Stimulated activated CD4-positive, alpha-beta T cell treated with anti-CD3 and anti-CD28 coated beads, Interleukin-12 subunit alpha, Interleukin-12 subunit beta, amount 100 ng/mL, for 48 hours (primary cell): Measurements from ENCODE around the gene TAS2R1.
"Not testable (repeated sequence)": the region's sequence is repeated elsewhere in the genome, so short reads cannot be mapped to it uniquely, and the experiment has no call there.

Source experiments
- DNase-seq, 3 donors: peaks; one replicate each; pipeline ENCODE4 v3.0.0-alpha.2; 2020; ENCODE audit warnings: low read depth in 2 of 3, low spot score in 1 of 3

Gene TAS2R1

DNA sequence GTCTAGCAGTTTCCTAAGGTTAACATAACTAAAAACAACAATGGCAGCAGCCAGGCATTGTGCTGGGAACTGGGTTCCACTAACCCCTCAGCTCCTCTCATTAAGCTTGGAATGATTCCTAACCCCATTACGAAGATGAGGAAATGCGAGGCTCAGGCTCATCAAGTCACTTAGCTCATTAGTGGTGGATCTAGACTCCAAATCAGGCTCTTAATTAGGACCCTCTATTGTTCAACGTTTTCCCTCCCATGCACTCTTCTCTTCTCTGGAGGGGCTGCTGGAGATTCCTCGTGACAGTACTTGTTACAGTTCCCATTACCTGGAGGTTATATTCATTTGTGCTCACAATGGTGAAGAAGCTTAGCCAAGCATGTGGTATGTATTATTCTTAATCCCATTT lies 6.5 kb downstream of the TAS2R1 start:
- no peak for DNase-seq

DNA sequence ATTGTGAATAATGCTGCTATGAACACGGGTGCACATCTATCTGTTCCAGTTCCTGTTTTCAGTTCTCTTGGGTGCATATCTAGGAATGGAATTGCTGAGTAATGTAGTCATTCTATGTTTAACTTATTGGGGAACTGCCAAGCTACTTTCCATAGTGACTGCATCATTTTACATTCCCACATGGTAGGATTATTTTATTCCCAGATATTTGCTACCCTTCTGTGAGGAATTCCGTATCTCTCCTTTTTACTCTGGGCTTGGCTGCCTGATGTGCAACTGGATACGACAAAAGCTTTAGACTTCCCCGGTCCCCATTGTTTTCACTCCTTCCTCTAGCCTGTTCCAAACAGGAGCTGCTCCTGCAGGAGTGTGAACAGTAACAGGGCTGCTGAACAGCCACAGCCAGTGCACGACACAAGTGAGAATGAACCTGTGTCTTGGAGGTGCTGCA lies 7.2 kb downstream of the TAS2R1 start:
- no peak for DNase-seq

DNA sequence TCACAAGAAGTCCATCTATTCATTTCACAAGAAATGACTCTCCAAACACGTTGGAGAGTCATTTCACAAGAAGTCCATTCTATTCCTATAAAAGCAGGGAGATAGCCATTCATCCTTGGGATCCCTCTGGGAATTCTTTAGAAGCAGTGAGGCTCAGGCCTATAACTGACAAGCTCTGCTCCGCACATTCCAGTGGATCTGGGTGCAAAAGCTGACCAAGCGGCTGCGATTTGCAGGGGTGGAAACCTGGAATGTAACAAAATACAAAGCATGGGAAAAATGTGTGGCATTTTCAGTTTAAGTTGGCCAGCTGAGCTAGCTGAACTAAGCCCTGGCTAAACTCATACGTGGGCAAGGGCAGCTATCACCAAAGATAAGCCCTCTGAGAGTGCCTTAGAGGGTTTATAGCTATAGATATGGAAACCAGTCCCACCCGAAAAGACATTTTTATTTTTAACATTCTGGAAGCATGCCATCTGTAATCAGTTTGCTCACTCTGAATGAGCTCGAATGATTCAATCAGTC lies 8.7 kb downstream of the TAS2R1 start:
- no peak for DNase-seq

DNA sequence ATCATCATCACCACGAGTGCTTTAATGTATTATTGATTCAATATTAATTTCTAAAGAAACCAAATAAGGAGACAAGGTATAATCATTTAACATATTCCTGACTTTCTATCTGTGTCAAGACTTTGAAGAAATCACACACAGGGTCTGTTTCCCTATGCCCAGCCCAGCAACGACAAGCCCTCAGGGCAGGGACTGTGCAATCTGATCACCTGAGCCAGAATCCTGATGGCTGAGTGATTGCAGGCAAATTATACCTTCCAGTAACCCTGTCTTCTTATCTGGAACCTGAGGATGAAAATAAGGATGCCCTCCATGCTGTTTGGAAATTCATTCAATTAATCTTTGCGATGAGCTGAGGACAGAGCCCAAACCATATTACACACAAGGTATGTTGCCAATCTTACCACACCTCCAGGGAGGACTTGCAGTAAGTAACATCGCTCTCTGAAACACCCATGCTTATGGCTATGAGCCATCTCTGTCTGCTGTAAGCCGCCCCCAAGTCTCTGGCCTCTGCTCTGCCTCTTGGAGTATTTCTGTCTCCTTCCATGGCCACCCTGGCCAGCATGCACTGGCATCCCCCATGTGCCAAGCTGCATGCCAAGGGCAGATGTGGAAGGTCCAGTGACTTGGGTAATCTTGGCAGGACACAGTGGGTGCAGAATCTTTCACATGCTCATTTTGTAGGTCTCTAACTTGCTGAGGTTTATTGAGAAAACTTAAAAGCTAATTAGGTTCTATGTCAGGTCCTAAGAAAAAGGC lies 10.6 kb downstream of the TAS2R1 start:
- DNase-seq, result no peak

DNA sequence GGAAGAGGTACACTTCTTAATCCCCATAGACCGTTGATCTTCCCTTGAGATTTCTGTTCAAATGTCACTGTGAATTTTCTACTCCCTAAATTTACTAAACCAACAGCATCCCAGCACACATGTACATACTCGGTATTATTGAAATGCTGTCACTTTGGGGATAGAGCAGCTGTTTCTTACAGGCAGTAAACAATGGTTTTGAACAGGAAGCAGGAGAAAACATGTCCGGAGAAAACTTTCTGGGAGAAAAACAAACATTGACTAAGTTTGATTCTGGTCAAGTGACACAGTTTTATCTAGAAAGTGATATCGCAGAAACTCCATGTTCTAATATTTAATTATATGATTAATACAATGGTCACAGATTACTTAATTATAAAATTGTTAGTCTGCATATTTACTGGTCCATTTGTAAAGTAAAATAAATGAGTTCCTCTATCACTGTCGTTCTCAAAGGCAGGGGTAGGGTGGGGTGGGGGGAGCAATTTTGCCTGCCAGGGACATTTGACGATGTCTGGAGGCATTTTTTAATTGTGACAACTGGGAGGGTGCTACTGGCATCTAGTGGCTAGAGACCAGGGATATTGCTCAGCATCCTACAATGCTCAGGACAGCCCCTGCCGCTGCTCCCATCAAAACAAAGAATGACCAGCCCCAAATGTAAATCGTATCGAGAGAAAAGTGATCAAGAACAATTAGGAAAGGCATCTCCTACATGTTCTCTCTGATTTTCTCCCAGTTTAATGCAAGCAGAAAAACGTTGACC lies 12.2 kb downstream of the TAS2R1 start:
- DNase-seq, result no peak

DNA sequence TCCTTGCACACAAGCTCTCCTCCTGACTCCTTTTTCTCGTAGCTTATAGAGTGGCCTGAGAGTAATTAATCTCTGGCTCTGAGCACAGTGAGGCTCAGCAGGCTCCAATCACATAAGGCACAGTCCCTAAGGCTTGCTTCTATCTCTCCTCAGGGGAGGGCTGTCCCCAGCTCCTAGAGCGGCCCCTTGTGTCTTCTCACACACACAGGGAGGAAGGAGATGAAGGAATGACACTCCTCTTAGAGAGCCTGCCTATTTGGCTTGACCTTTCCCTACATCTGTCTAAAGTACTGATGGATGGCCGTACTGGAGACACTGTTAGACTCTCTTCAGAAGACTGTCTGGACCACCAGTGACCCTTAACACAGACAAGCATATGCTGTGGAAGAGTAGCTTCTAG lies 12.9 kb downstream of the TAS2R1 start:
- no peak for DNase-seq

DNA sequence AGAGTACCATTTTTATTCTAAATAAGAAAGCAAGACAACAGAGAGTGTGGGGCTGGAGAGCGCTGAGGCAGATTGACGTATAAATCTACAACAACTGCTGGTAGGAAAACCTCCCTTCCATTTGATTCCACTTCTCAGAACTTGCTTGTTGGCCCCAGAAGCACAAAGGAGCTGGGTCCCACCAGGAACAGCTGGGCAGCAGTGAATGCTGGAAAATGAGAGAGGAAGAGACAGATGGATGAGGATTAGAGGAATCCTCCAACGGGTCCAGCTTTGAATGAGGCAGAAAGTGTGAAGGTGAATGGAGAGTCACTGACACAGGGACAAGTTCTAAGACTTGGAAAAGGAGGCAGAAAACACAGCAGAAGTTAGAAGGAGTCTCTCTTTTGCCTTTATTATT lies 14.8 kb downstream of the TAS2R1 start:
- no peak for DNase-seq

DNA sequence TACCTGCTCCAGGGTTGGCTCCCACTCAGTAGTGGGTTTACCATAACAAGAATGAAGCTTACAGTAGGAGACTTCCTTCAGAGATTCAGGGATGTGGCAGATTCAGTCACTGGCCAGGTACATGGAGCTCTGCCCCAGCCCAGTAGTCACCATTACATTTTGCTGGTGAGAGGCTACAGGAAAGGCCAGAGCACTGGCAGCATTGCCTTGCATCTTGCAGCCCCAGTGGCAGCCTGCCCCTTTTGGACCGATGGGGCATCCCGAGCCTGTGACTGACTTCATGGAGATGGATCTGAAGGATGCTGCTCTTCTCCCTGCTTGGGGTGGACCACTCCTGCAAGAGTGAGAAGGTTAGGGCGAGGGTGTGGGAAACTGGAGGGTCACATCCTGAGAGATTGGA lies 16.8 kb downstream of the TAS2R1 start:
- DNase-seq, result no peak

DNA sequence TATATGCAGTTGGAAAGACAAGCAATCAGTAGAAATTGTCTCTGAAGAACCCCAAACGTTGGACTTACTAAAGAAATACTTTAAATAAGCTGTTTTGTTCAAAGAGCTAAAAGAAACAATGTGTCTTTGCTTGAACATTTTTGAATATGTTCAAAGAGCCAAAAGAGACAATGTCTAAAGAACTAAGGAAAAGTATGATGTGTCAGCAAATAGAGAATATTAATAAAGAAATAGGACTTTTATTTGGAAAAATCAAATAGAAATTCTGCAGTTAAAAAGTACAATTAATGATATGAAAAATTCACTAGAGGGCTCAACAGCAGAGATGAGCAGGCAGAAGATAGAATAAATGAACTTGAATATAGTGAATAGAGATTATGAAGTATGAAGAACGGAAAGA lies 19.2 kb downstream of the TAS2R1 start:
- no peak for DNase-seq

DNA sequence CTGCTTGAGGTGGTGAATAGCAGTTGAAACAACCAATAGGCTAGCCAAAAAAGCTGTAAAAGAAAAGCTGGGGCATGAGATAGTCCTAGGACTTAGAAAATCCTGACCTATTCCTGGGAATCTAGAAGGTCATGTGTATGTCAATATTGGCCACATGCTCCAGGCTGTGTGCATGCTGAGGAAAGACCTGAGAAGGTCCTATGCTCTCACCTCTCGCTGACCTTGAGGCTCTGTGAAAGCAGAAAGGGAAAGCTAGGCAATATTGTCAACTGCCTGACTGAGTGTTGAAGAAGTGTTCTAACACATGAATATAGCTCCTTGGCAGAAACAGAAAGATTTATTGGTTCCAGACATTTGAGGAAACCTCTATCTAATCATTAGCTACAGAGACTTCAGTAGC lies 19.8 kb downstream of the TAS2R1 start:
- no peak for DNase-seq

DNA sequence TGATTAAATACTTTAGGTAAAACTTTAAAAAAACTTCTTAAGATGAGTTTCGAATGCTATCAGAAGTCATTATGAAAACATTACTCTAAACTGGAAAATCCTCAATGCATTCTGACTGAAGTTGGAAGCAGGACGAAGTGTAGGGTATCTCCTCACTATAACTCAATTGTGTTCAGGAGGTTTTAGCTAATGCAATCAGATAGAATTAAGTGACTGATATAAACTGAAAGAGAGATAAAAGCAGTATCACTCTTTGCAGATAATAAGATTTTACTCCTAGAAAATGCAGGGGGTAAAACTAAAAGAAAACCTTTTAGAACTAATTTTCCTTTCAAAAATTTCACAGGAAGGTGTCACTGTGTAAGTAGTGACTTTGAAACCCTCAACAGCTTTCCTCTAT lies 22.1 kb downstream of the TAS2R1 start:
- no peak for DNase-seq

DNA sequence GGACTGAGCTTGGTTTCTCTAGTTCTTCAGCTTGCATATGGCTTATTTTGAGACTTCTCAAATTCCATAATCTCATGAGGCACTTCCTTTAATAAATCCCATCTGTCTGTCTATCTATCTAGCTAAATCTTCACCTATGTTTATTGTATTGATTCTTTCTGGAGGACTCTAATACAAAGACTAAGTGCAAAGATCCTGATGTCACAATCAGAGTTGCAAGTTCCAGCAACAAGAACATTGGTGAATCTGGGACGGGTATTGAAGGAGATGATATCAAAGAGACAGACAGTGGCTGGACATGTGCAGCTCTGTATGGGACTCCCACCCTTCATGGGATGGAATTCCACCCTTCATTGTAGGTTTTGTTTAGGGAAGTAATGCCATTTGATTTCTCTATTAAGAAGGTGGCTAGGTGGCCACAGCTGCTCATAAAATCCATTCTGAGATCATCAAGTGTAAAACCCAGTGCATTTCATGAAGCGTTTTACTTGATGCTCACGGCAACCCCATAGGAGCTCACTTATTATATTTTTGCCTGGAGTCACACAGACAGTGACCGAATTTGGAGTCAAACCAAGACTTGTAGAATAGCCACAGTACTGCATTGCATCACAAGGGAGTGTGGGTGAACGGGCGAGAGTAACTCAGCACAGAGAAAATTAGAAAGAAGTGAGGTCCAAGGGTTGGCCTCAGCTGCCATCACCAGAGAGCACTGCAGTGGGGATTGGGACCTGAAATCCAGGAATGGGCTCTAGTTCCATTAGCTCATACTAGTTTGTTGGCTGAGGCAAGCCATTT lies 24.9 kb downstream of the TAS2R1 start:
- DNase-seq, result no peak

DNA sequence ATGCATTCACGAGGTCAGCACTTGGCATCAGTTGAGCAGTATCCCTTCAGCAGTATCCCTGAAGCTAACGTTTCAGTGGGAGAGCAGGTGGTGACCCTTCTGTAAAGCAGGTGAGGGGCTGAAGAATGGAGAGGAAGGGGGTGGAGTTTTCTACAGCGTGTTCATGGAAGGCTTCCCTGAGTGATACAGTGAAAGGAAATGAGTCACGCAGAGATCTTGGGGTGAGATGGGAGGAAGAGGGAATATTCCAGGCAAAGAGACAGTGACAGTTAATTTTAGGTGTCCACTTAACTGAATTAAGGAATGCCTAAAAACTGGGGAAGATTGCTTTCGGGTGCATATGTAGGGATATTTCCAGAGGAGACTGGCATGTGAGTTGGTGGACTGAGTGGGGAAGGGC lies 25.7 kb downstream of the TAS2R1 start:
- no peak for DNase-seq

DNA sequence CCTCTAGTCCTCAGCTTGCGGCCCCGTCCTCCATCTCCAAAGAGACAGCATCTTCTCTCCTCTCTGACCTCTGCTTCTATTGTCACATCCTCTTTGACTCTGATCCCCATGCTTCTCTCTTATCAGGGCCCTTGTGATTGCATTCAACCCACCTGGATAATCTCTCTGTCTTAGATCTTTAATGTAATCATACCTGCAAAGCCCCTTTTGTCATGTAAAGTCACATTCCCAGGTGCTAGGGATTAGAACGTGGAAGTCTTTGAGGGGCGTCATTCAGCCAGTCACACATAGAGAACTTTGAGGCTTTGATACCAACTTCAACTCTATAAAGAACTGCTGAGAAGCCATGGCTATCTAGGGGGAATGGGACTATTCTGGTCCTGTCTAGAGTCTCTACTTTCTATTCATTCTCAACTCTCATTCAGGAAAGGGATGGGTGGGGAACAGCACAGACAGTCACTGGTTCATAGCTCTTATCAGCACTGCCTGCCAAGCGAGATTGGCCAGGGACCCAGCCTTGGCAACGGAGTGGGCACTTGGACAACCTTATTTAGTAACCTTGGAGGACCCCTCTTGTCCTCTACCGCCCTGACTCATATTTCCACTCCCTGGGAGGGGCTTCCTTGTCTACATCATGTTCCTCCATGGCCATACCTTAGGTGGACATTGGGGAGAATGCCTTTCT lies 29.0 kb downstream of the TAS2R1 start:
- DNase-seq, result no peak

DNA sequence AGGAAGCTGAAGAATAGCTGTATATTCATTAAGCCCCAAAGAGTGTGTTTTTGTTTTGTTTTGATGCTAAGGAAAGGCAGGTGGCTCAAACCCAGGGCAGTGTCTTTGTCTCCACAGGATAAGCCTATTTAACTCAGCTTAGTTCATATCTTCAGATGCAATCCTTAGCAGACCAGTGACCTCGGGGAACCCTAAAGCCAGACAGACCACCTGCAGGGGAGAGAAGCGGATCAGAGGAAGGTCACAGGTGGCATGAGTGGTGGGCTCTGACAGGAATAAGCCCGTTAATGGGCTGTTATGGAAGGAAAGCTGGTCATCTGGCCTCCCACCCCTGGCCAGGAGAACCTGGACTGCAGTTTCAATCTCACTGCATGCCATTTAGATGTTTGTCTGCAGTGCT lies 30.8 kb downstream of the TAS2R1 start:
- no peak for DNase-seq

DNA sequence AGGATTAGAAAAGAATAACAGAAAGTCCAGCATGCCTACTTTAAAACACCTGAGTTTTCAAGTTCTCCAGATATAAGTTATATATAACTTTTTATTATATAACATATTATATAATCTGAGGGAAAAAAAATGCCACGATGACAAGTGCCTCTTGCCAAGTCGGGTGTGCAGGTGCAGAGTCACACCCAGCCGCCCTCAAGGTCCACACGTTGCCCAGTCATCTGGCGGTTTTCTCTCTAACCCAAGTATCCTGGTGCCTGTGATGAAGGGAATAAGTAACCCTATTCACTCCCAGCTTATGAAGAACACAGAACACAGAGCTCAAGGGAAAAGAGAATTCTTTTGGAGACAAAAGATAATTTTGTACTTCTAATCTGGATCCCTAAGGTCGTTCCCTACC lies 31.8 kb downstream of the TAS2R1 start:
- DNase-seq, result not testable (repeated sequence)

DNA sequence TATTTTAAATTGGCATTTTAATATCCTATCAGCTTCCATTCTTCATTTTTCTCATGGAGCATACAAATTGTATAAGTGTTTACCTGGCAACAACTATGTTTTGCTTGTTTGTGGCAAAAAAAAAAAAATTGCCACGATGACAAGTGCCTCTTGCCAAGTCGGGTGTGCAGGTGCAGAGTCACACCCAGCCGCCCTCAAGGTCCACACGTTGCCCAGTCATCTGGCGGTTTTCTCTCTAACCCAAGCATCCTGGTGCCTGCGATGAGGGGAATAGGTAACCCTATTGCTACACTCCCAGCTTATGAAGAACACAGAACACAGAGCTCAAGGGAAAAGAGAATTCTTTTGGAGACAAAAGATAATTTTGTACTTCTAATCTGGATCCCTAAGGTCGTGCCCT lies 32.8 kb downstream of the TAS2R1 start:
- DNase-seq, result not testable (repeated sequence)

DNA sequence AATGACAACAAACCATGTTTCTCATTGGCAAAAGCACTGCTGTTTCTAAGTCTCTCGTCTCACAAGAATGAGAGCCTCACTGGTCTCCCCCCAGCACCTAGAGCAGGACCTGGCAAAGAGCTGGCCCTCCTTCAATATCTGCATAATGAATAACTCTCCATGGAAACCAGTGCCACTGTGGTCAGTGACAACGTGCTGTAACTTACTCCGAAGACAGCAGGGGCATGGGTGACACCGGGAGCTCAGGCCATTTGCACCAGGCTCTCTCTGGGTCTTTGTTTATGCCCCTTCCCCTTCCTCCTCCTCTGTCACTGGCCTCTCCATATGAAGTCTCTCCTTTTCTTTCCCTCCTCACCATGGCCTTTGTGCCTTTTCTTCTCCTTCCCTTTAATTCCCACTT lies 33.3 kb downstream of the TAS2R1 start:
- DNase-seq, result no peak

DNA sequence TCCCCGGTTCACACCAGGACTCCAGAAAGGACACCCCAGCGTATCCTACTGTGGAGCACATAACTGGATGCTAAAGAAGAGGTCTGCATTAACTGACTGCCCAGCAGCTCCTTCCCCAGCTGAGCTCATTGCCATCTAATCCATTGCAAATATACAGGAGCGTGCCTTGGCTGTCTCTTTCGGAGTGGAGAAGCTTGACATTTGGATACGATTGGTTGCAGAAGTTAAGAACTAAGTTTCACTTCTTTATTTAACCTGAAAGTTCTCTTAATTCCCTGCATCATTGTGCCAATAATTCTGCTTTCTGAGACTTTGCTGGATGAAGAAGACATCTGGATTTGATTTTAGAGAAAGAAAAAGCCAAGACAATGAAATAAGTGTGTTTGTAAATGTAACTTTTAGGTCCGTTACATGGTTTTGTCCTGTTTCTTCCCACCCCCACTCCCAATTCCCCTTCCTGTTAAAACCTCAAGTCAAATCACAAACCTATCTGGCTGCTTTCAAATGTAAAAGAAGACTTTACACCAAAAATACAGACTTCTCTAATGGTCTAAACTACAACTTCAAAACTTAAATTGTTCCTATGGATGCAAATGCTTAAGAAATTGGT lies 33.9 kb downstream of the TAS2R1 start:
- DNase-seq, result no peak

DNA sequence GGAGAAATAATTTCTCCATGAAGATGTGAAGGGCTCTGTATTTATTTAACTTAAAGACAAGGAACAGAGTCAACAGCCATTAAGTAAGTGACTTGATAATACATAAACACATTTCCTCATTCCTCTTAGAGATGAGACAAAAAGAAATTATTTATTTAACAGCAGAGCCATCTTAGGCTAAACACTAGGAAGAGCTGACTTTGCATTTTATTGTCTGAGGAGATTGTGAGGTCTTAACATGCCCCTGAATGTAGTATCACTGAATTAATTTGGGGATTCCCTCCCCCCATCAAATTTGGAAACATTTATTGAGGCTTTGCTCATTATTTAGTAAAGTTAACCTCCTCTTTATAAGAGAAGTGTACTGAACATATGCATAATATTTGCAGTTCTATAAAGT lies 35.2 kb downstream of the TAS2R1 start:
- no peak for DNase-seq
